OCI-LY7 (cell line): ENCODE results near the gene SDK2. TPM values are rescaled to one million over a fixed set of nuclear protein-coding genes. Genes with fewer than 3 reads are reported as not detected.

Experiments
- BruUV-seq: library from RNA; stranded (reverse); fragments of 400-500 nt; replicated peaks from 2 replicates; lab custom pipeline; 2021; lab: Mats Ljungman, UMichigan
- CTCF ChIA-PET: fragments of 300-600 bp; sonication (Branson Sonifier 250); formaldehyde crosslinking; loops from one replicate; lab custom pipeline; 2022; ENCODE audit warnings: antibody characterized with exemption; ENCODE audit not compliant: unreplicated experiment; lab: Charles Lee
- POLR2A ChIA-PET: fragments of 300-600 bp; sonication (Branson Sonifier 250); formaldehyde crosslinking; loops from one replicate; lab custom pipeline; 2022; ENCODE audit warnings: antibody characterized with exemption; lab: Charles Lee
- DNase-seq: peaks from one replicate; pipeline ENCODE4 v3.0.0-alpha.2; 2015; ENCODE audit warnings: low spot score
- H2AFZ ChIP-seq: fragments of 200-600 bp; sonication (generic), shearing (Covaris generic); 2 replicates; pipeline ENCODE4 v1.6.1; 2014; ENCODE audit warnings: mild to moderate bottlenecking, antibody characterized with exemption, low read length, moderate library complexity
- H3K27ac ChIP-seq: fragments of 200-600 bp; sonication (generic); 2 replicates; pipeline ENCODE4 v1.5.1; 2014; ENCODE audit warnings: mixed run types, low read depth, mild to moderate bottlenecking, moderate library complexity, low read length, inconsistent platforms; ENCODE audit not compliant: poor library complexity, severe bottlenecking
- H3K36me3 ChIP-seq: fragments of 200-600 bp; sonication (generic); 2 replicates; pipeline ENCODE4 v1.6.1; 2014; ENCODE audit warnings: mild to moderate bottlenecking, antibody characterized with exemption, low read length, moderate library complexity, mixed read lengths; ENCODE audit not compliant: insufficient read depth
- H3K4me1 ChIP-seq: fragments of 200-600 bp; sonication (generic); 2 replicates; pipeline ENCODE4 v1.5.1; 2014; ENCODE audit warnings: mild to moderate bottlenecking, low read length; ENCODE audit not compliant: insufficient read depth, poor library complexity, severe bottlenecking
- H3K4me2 ChIP-seq: fragments of 200-600 bp; sonication (generic); 2 replicates; pipeline ENCODE4 v1.6.1; 2014; ENCODE audit warnings: mild to moderate bottlenecking, low read length
- H3K4me3 ChIP-seq: fragments of 200-600 bp; sonication (generic); 2 replicates; pipeline ENCODE4 v1.5.1; 2014; ENCODE audit warnings: mild to moderate bottlenecking, low read depth, low read length; ENCODE audit not compliant: poor library complexity, severe bottlenecking
- H3K79me2 ChIP-seq: fragments of 200-600 bp; sonication (generic); 2 replicates; pipeline ENCODE4 v1.6.1; 2016; ENCODE audit warnings: low read depth, mild to moderate bottlenecking, low read length, moderate library complexity, mixed read lengths; ENCODE audit not compliant: insufficient read depth
- H3K9me2 ChIP-seq: fragments of 200-600 bp; sonication (generic); 2 replicates; pipeline ENCODE4 v1.6.1; 2016; ENCODE audit warnings: mild to moderate bottlenecking, low read length, mixed read lengths; ENCODE audit not compliant: insufficient read depth
- H3K9me3 ChIP-seq: fragments of 200-600 bp; sonication (generic); 2 replicates; pipeline ENCODE4 v1.6.1; 2014; ENCODE audit warnings: mild to moderate bottlenecking, mixed run types, low read length, mixed read lengths
- H4K20me1 ChIP-seq: fragments of 200-600 bp; sonication (generic); 2 replicates; pipeline ENCODE4 v1.6.1; 2014; ENCODE audit warnings: mild to moderate bottlenecking, antibody characterized with exemption, low read length, moderate library complexity, mixed read lengths; ENCODE audit not compliant: insufficient read depth
- EZH2phosphoT487 ChIP-seq: fragments of 200-600 bp; sonication (generic); IDR thresholded peaks from 2 replicates; pipeline ENCODE4 v1.6.1; 2018; ENCODE audit warnings: low read depth, borderline replicate concordance, mild to moderate bottlenecking, mixed run types, antibody characterized with exemption, low read length, moderate library complexity, mixed read lengths
- intact Hi-C: fragments of 100-400 bp; cut with micrococcal nuclease; formaldehyde crosslinking; loops from one replicate; pipeline ENCODE4 v1.10.0; 2022; ENCODE audit not compliant: unreplicated experiment
- total RNA-seq, 2 experiments: library from RNA; depleted of rRNA in 1 of 2; stranded (reverse); fragments of >200 nt in 1 of 2; shearing (Covaris generic) in 1 of 2; gene quantifications; 2 replicates each; pipeline ENCODE4 v1.2.3, GENCODE V29; 2014 to 2022
- TF ChIP-seq, protein P1 (sequence below): fragments of 200-600 bp; sonication (generic); conservative IDR thresholded peaks from 2 replicates; pipeline ENCODE4 v1.5.1; 2014; ENCODE audit warnings: mild to moderate bottlenecking, antibody characterized with exemption, low read length, moderate library complexity, mixed read lengths

The SDK2 gene
- total RNA-seq, 2 experiments from 2014 or later: 0.32 to 1.8 TPM

DNA sequence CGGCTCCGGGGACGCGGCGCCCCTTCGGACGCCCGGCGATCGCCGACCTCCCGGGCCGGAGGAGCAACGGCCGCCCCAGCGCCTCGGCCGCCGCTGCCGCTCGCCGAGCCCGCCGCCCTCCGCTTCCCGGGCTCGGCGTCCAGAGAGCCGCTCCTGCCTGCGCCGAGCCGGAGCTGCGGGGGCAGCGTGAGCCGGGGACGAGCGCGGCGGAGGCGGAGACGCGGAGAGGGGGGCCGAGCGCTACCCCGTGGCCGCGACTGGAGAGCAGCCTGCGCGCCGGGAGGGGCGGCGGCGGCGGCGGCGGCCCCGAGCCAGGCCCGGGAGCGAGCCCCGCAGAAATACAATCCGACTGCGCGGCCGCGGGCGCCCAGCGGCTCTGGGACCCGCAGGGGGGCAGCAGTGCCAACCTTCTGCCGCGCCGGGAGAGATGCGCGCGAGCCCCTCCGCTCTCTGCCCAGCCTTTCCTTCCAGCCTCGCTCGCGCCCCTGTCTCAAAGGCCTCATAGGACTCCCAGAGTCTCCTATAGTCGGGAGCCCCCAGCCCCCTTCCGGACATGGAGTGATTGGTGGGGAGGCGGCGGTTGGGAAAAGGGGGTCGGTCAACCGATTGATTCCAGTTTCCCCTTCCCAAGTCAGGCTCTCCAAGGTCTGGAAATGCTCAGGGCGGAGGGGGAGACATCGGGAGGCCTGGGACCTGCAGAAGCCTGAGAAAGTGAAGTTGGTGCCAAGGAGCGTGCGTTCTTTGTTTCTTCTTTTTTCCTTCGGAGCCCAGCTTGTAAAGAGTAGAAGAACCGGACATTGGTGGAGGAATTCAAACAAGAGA is 1.0 kb upstream of the SDK2 start:
- intact Hi-C loops: loop anchor here (2.0 to 10.0 kb wide), 4 partner anchors 56 to 530 kb away; no protein-coding TSS in a partner anchor
- H3K4me2 ChIP-seq: no peak overlapping the region; the same call in 1 of the 2 replicates

DNA sequence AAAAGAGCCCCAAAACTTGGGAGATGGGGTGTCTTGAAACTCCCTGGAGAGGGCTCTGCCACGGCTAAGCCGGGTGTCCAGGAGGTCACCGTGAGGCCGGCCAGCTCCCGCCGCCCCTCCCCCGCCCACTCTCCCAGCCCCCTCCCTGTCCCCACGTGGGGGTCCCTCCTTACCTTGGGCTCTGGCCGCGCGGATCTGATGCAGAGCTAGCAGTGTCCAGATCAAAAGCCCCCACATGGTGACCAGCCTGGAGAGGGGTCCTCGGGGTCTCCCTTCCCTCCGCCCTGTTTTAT is 447 bp downstream of the SDK2 start:
- Histone ChIP-seq H3K9me3 (no peaks in the 10 kb centered on the region), H3K27ac (no peak overlapping the region), H3K36me3 (no peaks in the 10 kb centered on the region), H3K4me2 (peak overlapping the region; percentile 7; the same call in 1 of the 2 replicates), H4K20me1 (no peaks in the 10 kb centered on the region), H3K4me3 (peak overlapping the region; percentile 50), H3K4me1 (peaks cover 6% of the 10 kb centered on the region), H3K9me2 (no peaks in the 10 kb centered on the region), H2AFZ (no peak overlapping the region), H3K79me2 (no peaks in the 10 kb centered on the region)
- POLR2A ChIA-PET: no interaction called here
- intact Hi-C loops: loop anchor here (2.0 to 10.0 kb wide), 2 partner anchors 55 to 531 kb away; no protein-coding TSS in a partner anchor
- TF ChIP-seq EZH2phosphoT487: no peak
- TF ChIP-seq, protein P1, sequence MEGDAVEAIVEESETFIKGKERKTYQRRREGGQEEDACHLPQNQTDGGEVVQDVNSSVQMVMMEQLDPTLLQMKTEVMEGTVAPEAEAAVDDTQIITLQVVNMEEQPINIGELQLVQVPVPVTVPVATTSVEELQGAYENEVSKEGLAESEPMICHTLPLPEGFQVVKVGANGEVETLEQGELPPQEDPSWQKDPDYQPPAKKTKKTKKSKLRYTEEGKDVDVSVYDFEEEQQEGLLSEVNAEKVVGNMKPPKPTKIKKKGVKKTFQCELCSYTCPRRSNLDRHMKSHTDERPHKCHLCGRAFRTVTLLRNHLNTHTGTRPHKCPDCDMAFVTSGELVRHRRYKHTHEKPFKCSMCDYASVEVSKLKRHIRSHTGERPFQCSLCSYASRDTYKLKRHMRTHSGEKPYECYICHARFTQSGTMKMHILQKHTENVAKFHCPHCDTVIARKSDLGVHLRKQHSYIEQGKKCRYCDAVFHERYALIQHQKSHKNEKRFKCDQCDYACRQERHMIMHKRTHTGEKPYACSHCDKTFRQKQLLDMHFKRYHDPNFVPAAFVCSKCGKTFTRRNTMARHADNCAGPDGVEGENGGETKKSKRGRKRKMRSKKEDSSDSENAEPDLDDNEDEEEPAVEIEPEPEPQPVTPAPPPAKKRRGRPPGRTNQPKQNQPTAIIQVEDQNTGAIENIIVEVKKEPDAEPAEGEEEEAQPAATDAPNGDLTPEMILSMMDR: no peak
- DNase-seq: no peak
- BruUV-seq: no TSS peak
- CTCF ChIA-PET: interaction anchor here (0.6 to 0.8 kb wide), 2 partner anchors 214 to 315 kb away, joined by 3 to 5 read pairs; no protein-coding TSS in a partner anchor

More for the DNA sequence above, 1.0 kb upstream of the SDK2 start:
- peak overlapping the region; percentile 33 for H3K4me3 ChIP-seq
- H3K4me1 ChIP-seq: peaks cover 6% of the 10 kb centered on the region
- H3K79me2 ChIP-seq: no peaks in the 10 kb centered on the region
- no peak overlapping the region for H2AFZ ChIP-seq
- CTCF ChIA-PET: interaction anchor here (1.0 kb wide), 1 partner anchor 8 kb away, joined by 3 read pairs; no protein-coding TSS in a partner anchor
- no peak for TF ChIP-seq EZH2phosphoT487
- TF ChIP-seq, protein P1: peak; percentile 57
- no peaks in the 10 kb centered on the region for H3K36me3 ChIP-seq
- no peaks in the 10 kb centered on the region for H3K9me3 ChIP-seq
- DNase-seq: peak; percentile 50
- POLR2A ChIA-PET: no interaction called here
- no TSS peak for BruUV-seq
- no peak overlapping the region for H3K27ac ChIP-seq
- H3K9me2 ChIP-seq: no peaks in the 10 kb centered on the region
- H4K20me1 ChIP-seq: no peaks in the 10 kb centered on the region
